Lower leg skin (tissue), 4 donors: ENCODE measurements around the gene MEAK7. TPM values are rescaled to one million over a fixed set of nuclear protein-coding genes. Genes with fewer than 3 reads are reported as not detected.

Source experiments
- DNase-seq, 2 donors: peaks; one replicate each; pipeline ENCODE4 v3.0.0-alpha.2; 2019; ENCODE audit warnings: low spot score in 2 of 2
- H3K4me3 ChIP-seq: fragments of 200-600 bp; sonication (generic); 2 replicates; pipeline ENCODE4 v1.5.1; 2017; ENCODE audit warnings: mild to moderate bottlenecking, low read depth; ENCODE audit not compliant: poor library complexity, severe bottlenecking
- POLR2A ChIP-seq, 2 donors: fragments of 450-650 bp; IDR thresholded peaks; one replicate each; pipeline ENCODE4 v1.6.1; 2016 to 2017; ENCODE audit warnings: antibody characterized with exemption in 2 of 2, mild to moderate bottlenecking in 1 of 2, moderate library complexity in 1 of 2
- WGBS, 2 donors: methylation state at CpG; one replicate each; pipeline ENCODE4 v1.1.5; 2018; 5-methylcytosine and 5-hydroxymethylcytosine counted together
- intact Hi-C: fragments of 100-400 bp; cut with DNase I; formaldehyde crosslinking; loops from one replicate; pipeline ENCODE4 v1.15.0; 2023; ENCODE audit warnings: low total_unique reads
- total RNA-seq, 4 donors: library from RNA; depleted of rRNA; stranded (reverse); fragments of >200 nt; gene quantifications; one replicate each; pipeline ENCODE4 v1.1.0, GENCODE V29; 2016
- TF ChIP-seq, protein P1 (sequence below), 3 donors: fragments of 450-650 bp; IDR thresholded peaks; one replicate each; pipeline ENCODE4 v1.5.1; 2016; ENCODE audit warnings: antibody characterized with exemption in 3 of 3, mild to moderate bottlenecking in 3 of 3, moderate library complexity in 2 of 3

MEAK7 gene
- total RNA-seq, 4 donors from 2014 or later = 10.2 to 20.8 (median 14.9) TPM

DNA sequence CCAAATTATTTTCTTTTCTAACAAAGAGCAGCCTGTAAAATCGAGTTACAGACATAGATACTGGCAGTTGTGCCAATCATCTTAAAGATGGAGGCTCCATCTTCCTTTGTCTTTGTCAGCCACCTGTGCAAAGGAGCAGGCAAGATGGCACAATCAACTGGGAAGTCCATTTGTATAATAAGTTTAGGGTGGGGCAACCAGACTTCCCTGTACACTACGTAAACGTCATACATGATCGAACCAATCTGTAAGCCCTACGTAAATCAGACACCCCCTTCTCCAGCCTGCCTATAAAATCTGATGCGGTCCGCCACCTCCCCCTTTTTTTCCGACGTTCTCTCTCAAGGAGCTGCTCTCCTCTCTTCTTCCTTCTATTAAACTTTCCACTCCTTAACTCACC is 31.4 kb upstream of the MEAK7 start:
- no peak overlapping the region for H3K4me3 ChIP-seq
- 85 to 87% methylated on average over 9 of the region's 9 CpGs for WGBS, 2 donors
- TF ChIP-seq POLR2A (IDR thresholded peaks at IDR 0.05) = no peak
- TF ChIP-seq, protein P1, sequence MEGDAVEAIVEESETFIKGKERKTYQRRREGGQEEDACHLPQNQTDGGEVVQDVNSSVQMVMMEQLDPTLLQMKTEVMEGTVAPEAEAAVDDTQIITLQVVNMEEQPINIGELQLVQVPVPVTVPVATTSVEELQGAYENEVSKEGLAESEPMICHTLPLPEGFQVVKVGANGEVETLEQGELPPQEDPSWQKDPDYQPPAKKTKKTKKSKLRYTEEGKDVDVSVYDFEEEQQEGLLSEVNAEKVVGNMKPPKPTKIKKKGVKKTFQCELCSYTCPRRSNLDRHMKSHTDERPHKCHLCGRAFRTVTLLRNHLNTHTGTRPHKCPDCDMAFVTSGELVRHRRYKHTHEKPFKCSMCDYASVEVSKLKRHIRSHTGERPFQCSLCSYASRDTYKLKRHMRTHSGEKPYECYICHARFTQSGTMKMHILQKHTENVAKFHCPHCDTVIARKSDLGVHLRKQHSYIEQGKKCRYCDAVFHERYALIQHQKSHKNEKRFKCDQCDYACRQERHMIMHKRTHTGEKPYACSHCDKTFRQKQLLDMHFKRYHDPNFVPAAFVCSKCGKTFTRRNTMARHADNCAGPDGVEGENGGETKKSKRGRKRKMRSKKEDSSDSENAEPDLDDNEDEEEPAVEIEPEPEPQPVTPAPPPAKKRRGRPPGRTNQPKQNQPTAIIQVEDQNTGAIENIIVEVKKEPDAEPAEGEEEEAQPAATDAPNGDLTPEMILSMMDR (IDR thresholded peaks at IDR 0.05) = no peak
- intact Hi-C loops = no loop called here
- no peak for DNase-seq

DNA sequence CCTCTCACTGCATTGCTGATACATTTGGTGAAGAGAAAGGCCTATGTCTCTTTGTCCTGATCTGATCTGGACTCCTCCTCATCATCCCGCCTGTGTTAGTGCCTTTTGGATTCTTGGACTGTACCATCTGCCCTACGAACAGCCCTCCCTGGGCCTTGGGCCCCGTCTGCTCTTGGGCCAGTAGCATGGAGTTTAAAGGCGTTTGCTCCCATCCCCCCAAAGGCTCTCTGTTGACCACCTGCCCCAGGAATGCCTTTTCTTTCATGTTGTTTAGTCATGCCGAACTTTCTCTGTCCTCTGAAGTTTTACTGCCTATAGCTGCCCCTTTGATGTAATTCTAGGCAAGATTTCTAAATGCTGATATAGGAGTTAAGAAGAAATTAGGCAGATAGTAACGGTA is 30.9 kb upstream of the MEAK7 start:
- 70 to 75% methylated on average over 6 of the region's 6 CpGs for WGBS, 2 donors

DNA sequence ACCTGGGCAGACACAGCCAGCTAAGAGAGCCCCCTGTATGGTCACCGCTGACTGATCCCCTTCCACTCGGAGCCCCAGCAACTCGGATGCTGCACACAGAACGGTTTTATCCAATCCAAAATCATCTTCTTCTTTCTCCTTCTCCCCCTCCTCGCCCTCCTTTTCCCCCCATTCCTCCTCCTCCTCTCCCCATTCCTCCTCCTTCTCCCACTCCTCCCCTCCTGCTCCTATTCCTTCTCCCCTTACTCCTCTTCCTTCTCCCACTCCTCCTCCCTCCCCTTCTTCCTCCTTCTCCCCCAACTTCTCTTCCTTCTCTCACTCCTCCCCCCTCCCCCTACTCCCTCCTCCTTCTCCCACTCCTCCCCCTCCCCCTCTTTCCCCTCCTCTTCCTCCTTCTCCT is 30.4 kb upstream of the MEAK7 start:
- TF ChIP-seq POLR2A (IDR thresholded peaks at IDR 0.05) = no peak
- TF ChIP-seq, protein P1 (IDR thresholded peaks at IDR 0.05) = no peak
- 93 to 95% methylated on average over 5 of the region's 5 CpGs for WGBS, 2 donors
- H3K4me3 ChIP-seq = no peak overlapping the region
- no peak for DNase-seq
- intact Hi-C loops = no loop called here

More for the DNA sequence above, 30.9 kb upstream of the MEAK7 start:
- no peak for DNase-seq
- intact Hi-C loops = no loop called here
- H3K4me3 ChIP-seq = no peak overlapping the region
- TF ChIP-seq, protein P1 (IDR thresholded peaks at IDR 0.05) = no peak
- TF ChIP-seq POLR2A (IDR thresholded peaks at IDR 0.05) = no peak

DNA sequence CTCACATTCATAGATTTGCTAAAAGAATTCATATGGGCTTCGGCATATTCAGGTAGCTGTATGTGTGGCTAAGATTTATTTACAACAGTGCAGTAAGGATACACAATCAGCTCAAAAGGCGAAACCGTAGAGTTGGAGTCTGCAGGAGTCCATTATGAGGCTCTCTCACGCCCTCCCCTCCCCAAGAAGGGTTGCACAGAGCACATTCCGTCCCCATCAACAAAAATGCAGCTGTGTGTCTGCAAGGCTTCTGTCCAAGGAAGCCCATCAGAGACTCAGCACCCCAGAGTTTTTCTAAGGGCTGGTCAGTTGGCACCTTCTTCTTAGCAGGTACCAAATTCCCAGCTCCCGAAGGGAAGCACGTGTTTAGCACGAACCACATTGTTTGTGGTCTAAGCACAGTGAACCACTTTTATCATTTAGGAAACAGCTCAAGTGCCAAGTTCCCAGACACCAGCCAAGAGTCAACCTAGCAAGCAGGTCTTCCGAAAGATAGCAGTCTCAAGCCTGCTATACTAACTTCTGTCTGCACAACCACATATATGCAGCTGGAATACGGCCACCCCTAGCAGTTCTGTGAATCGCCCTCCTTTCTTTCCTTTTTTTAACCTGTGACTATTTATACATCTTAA is 28.5 kb upstream of the MEAK7 start:
- WGBS, 2 donors = 61 to 69% methylated on average over 11 of the region's 11 CpGs
- TF ChIP-seq POLR2A (IDR thresholded peaks at IDR 0.05) = no peak
- TF ChIP-seq, protein P1 (IDR thresholded peaks at IDR 0.05) = no peak
- intact Hi-C loops = no loop called here
- no peak for DNase-seq
- no peak overlapping the region for H3K4me3 ChIP-seq

DNA sequence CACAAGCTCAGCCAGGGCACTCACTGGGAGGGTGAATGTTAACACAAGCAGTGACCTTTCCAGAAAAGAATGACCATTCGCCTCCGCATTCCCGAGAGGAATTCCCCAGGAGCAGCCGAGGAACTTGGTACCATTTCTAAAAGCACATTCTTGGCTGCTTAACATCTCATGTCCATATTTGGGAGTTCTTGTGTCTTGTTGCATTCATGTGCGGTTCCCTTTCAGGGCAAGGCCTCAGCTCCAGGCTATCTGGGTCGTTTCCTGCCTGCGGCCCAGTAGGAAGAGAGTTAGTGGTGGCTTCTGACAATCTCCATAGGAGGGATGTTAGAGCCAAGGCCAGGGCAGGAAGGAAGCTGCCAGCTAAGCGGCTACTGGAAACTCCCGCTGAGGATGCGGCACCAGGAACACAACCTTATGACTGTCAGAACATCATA is 27.8 kb upstream of the MEAK7 start:
- DNase-seq = peak in 1 of 2 donors; percentile 64
- 2 to 9% methylated on average over 10 of the region's 10 CpGs for WGBS, 2 donors
- TF ChIP-seq, protein P1 (IDR thresholded peaks at IDR 0.05) = no peak
- no peak for TF ChIP-seq POLR2A (IDR thresholded peaks at IDR 0.05)
- no peak overlapping the region for H3K4me3 ChIP-seq
- intact Hi-C loops = no loop called here

DNA sequence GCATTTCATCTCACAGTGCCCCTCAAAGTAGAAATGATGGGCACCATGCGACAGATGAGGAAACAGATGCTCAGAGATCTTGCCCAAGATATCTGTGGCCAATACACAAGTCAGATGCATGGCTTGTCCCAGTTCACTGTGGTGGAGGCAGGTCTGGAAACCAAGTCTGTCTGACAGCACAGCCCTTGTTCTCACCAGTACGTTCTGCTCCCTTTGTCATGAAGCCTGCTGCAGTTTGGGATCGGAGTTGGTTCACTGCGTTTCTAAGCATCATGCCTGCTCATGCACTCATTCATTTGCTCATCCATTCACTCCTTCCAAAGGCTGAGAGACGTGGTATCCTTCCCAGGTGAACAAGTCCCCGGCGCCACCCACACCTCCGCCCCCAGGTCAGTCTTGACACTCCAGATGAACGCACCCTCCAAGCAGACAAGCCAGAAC is 27.2 kb upstream of the MEAK7 start:
- 47 to 57% methylated on average over 9 of the region's 9 CpGs for WGBS, 2 donors
- intact Hi-C loops = no loop called here
- DNase-seq = no peak
- no peak overlapping the region for H3K4me3 ChIP-seq
- no peak for TF ChIP-seq POLR2A (IDR thresholded peaks at IDR 0.05)
- TF ChIP-seq, protein P1 (IDR thresholded peaks at IDR 0.05) = no peak
